HG02642 (cell line): ENCODE data around the gene ALOX15.

Experiments used
- ATAC-seq: cut with Tn5 transposase; IDR thresholded peaks from one replicate; pipeline ENCODE4 v1.9.1; 2021; ENCODE audit warnings: mild to moderate bottlenecking; ENCODE audit not compliant: unreplicated experiment, poor library complexity

ALOX15 gene

DNA sequence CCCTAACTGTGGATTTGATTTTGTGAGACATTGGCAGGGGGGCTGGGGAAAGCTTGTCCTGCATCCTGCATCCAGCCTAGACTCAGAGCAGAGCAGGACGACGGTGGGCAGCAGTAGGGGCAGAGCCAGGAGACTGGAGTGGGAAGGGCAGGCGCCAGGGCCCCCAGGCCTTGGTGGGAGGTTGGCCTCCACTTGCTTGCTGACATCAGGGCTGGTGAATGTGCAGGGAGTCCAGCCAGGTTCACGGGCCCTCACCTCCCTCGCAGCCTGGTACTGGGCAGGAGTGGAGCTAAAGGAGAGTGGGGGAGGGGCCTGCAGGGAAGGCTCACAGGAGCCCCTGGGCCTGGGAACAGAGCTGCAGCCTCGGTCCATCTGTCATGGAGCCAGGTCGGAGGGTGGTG lies 59.4 kb downstream of the ALOX15 start:
- no peak for ATAC-seq
